Midbrain (tissue), 1 donor: ENCODE results near the gene SCAPER.
"Not testable (repeated sequence)": the region's sequence is repeated elsewhere in the genome, so short reads cannot be mapped to it uniquely, and the experiment has no call there.

Experiments
- DNase-seq: peaks from one replicate; lab custom pipeline; 2025; lab: John Stamatoyannopoulos, UW

SCAPER gene

GRCh38 chr15:76776969-76777368 lies 128.2 kb downstream of the SCAPER start:
- DNase-seq = no peak

GRCh38 chr15:76776480-76776879 lies 128.7 kb downstream of the SCAPER start:
- DNase-seq = no peak

DNA sequence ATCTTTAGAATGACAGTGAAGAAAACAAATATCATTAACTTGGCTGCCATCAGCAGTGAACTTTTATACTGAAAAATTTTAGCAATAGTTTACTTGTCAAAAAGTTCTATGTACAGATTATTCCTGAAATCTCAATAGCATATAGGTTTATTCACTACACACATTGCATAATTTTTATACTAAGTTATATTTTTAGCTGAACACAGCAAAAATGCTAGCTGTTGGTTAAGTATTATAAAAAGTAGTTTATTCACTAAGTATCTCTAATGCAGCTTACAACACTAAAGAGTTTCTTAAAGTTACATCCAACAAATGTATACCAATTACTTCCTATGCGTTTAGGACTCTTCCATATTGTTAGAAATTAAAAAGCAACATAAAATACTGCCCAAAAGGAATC lies 131.9 kb downstream of the SCAPER start:
- no peak for DNase-seq

GRCh38 chr15:76772776-76773175 lies 132.4 kb downstream of the SCAPER start:
- no peak for DNase-seq

- no peak for DNase-seq
Measured at GRCh38 chr15:76764004-76764403, 141.1 kb downstream of the SCAPER start.

GRCh38 chr15:76763554-76763953 lies 141.6 kb downstream of the SCAPER start:
- DNase-seq = no peak

GRCh38 chr15:76756381-76756780 lies 148.8 kb downstream of the SCAPER start:
- no peak for DNase-seq

GRCh38 chr15:76753771-76754170 lies 151.4 kb downstream of the SCAPER start:
- DNase-seq = no peak

DNA sequence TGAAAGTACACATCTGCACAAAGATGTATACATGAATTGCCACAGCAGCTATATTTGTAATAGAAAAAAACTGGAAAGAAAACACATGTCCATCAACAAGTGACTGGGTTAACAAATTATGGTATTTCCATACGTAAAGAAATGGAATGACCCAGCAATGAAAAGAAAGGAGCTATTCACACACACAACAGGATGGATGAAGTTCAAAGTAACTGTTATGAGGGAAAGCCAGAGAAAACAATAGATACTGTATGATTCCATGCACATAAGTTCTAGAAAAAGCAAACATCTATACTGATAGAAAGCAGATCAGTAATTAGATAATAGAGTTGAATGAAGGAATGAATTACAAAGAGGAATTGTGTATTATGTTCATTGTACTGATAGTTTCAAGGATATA lies 152.0 kb downstream of the SCAPER start:
- no peak for DNase-seq

- no peak for DNase-seq
Measured at GRCh38 chr15:76752549-76752948, 152.6 kb downstream of the SCAPER start.

- DNase-seq = no peak
Measured at GRCh38 chr15:76737573-76737972, 167.6 kb downstream of the SCAPER start.

DNA sequence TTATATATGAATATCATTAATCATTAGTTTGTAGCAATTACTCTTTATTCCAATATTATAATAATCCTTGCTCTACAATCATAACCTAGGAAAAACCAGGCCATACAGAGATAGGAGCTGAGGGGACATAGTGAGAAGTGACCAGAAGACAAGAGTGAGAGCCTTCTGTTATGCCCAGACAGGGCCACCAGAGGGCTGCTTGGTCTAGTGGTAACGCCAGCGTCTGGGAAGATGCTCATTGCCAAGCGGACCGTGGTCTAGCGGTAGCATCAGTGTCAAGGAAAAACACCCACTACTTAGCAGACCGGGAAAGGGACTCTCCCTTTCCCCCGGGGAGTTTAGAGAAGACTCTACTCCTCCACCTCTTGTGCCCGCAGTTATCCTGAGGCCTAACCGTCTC lies 172.8 kb downstream of the SCAPER start:
- DNase-seq = not testable (repeated sequence)

GRCh38 chr15:76730262-76730661 lies 174.9 kb downstream of the SCAPER start:
- DNase-seq = no peak

DNA sequence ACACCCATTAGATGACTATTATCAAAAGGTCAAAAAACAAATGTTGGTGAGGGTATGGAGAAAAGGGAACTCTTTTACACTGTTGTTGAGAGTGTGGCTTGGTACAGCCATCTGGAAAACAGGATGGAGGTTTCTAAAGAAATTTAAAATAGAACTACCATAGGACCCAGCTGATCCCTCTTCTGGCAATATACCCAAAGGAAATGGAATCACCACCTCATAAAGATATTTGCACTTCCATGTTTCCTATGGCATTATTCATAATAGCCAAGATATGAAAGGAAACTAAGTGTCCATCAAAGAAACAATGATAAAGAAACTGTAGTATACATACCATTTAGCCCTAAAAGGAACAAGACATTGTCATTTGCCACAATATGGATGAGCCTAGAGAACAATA lies 186.3 kb downstream of the SCAPER start:
- DNase-seq = no peak

GRCh38 chr15:76714950-76715349 lies 190.2 kb downstream of the SCAPER start:
- DNase-seq = no peak

DNA sequence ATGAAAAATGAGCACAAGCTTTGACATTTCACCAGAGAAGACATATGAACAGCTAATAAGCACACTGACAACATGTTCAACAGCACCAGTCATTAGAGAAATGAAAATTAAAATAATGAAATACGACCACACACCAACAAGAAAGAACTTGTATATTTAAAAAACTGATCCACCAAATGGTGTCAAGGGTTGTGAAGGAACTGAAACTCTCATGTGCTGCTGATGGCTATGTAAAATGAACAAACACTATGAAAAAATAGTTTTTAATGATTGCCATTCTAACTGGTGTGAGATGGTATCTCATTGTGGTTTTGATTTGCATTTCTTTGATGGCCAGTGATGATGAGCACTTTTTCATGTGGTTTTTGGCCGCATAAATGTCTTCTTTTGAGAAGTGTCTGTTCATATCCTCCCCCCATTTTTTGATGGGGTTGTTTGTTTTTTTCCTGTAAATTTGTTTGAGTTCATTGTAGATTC lies 193.8 kb downstream of the SCAPER start:
- no peak for DNase-seq

- DNase-seq = not testable (repeated sequence)
Measured at GRCh38 chr15:76704032-76704431, 201.1 kb downstream of the SCAPER start.

DNA sequence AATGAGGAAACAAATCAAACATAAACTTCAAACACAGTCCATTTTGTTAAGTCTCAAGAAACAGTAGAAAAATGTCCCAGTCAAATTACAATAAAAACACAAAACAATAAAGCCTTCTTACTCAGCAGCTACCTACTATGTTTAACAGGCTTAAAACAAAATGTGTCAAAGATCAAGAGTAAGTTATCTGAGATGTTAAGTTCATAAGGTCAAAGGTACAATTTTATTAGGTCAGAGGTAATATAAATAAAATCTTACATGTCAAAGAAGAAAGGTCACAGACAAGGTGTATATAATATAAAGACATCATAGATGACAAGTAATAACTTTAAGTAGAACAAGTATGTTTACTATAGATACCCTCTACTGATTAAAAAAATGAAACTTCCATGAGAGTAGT lies 208.3 kb downstream of the SCAPER start:
- no peak for DNase-seq

DNA sequence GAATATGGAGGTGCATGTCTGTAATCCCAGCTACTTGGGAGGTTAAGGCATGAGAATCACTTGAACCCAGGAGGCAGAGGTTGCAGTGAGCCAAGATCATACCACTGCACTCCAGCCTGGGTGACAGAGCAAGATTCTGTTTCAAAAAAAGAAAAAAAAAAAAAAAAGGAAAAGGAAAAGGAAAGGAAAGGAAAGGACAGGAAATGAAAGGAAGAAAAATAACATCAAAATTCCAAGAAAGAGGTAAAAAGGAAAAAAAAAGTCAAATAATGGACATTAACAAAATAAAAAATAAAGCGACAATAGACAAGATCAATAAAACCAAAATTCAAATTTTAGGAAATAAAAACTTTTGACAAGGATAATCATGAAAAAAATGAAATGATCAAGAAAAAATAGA lies 212.6 kb downstream of the SCAPER start:
- DNase-seq = not testable (repeated sequence)

DNA sequence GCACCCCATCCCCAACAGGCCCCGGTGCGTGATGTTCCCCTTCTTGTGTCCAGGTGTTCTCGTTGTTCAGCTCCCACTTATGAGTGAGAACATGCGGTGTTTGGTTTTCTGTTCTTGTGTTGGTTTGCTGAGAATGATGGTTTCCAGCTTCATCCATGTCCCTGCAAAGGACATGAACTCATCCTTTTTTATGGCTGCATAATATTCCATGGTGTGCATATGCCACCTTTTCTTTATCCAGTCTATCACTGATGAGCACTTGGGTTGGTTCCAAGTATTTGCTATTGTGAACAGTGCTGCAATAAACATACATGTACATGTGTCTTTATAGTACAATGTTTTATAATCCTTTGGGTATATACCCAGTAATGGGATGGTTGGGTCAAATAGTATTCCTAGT lies 217.5 kb downstream of the SCAPER start:
- DNase-seq = not testable (repeated sequence)

- no peak for DNase-seq
Measured at GRCh38 chr15:76684002-76684401, 221.1 kb downstream of the SCAPER start.

DNA sequence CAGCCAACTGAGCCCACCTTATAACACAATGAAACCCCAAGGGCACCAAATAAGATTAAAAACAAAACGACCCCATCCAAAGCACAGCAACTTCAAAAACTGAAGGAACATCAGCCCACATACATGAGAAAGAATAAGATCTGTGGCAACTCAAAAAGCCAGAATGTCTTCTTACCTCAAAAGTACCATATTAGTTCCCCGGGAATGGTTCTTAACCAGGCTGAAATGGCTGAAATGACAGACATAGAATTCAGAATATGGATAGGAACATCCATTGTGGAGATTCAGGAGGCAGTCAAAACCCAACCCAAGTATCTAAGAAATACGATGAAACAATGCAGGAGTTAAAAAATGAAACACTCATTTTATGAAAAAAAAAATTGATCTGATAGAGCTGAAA lies 222.3 kb downstream of the SCAPER start:
- DNase-seq = no peak

DNA sequence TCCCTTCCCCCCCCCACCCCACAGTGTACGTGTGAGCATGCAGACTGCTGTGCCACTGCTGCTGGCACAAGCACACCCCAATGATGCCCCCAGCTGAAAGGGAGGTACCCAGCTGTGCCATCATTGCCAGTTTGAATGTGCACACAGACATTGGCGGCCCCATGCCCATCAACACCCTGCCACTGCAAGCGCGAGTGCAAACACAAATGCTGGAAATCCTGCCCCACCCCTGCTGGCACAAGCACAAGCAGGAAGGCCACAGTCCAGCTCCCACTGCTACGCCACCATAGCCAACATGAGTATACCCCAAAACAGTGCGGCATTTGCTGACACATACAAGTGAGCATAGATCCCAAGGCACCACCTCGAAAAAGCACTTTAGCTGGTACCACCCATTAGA lies 222.9 kb downstream of the SCAPER start:
- DNase-seq = no peak

GRCh38 chr15:76678766-76679165 lies 226.4 kb downstream of the SCAPER start:
- no peak for DNase-seq

DNA sequence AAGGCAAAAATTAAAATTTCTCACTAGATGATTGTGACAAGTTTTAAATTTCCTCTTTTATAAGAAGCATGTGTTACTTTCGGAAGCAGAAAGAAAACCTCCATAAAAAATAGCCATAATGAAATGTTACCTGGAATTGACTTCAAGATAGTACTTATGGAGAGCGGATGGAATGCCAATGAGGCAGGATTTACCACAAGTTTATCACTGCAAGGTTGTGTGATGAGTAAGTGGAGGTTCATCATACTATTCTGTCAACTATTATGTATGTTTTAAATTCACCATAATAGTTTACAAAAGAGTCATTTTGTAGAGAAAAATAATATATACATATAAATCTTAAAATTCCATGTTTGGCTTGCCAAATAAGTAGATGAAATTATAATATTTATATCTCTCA lies 230.3 kb downstream of the SCAPER start:
- no peak for DNase-seq
